ENCODE data around the gene FEZ2.

The FEZ2 gene

GRCh38 chr2:36539631-36540030 lies 58.3 kb downstream of the FEZ2 start:
- Mint-ChIP-seq H3K36me3 (ENCODE audit: low read depth) (peaks cover 27% of the 10 kb centered on the region), H3K27ac (no peak overlapping the region), H3K4me1 (ENCODE audit: low read depth) (no peaks in the 10 kb centered on the region), H3K4me3 (no peak overlapping the region), H3K27me3 (no peaks in the 10 kb centered on the region), H3K9me3 (no peaks in the 10 kb centered on the region)
- DNase-seq: no peak

DNA sequence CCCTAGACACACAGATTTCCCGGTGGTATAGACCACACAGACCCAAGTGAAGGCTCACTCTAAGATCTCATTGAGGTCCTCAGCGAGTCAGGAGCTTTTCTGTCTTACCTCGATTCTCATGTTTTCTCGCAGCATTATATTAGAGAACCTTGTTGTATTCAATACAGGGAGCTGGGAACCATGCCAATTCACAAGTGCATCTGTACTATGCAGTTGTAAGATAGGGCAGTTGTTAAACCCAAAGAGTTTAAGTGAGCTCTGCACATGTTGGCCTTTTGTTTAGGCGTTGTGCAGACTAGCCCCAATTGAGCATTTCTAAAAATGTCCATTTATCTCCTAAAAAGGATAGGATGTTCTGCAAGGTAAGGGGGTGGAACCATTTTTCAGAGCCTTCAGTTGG lies 59.6 kb downstream of the FEZ2 start:
- H3K27ac Mint-ChIP-seq: no peak overlapping the region
- no peaks in the 10 kb centered on the region for H3K9me3 Mint-ChIP-seq

DNA sequence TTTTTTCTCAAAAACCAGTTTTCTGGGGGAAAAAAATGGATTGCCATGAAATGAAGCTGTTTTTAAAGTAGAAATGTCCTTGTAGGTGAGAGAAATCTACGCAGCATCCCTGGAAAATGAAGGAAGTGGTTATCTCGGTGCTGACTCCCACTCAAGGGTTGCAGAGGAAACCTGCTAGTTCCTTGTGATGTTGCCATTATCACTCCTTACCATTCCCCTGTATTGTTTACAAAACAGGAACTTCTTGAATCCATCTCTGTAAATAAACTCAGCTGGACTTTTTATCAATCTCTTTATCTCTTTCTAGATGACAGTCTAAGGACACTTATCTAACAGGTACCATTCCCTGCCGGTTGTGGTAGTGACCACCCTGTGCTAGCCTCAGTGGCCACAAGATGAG lies 61.2 kb downstream of the FEZ2 start:
- Mint-ChIP-seq H3K36me3 (ENCODE audit: low read depth) (peaks cover 10% of the 10 kb centered on the region), H3K27ac (no peak overlapping the region), H3K4me1 (ENCODE audit: low read depth) (no peaks in the 10 kb centered on the region), H3K4me3 (no peak overlapping the region), H3K27me3 (no peaks in the 10 kb centered on the region), H3K9me3 (no peaks in the 10 kb centered on the region)
- no peak for DNase-seq

More for the DNA sequence above, 59.6 kb downstream of the FEZ2 start:
- Mint-ChIP-seq H3K36me3 (ENCODE audit: low read depth) (peaks cover 17% of the 10 kb centered on the region), H3K27me3 (no peaks in the 10 kb centered on the region), H3K4me1 (ENCODE audit: low read depth) (no peaks in the 10 kb centered on the region), H3K4me3 (no peak overlapping the region)
- no peak for DNase-seq

DNA sequence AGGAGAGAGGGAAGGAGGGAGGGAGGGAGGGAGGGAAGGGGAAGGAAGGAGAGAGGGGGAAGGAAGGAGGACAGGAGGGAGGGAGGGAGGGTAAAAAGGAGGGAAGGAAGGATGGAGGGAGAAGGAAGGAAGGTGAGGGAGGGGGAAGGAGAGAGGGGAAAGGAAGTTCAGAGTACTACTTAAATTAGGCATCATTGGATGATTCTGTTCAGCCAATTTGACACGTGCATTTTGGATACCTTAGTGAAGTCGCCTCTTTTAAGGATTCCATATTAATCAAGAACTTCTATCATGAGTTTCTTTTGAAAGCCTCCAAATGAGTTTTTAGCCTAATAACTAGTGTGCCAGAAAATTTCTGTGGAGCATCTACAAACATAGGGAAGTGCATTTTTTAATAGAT lies 62.9 kb downstream of the FEZ2 start:
- no peaks in the 10 kb centered on the region for H3K27me3 Mint-ChIP-seq
- no peaks in the 10 kb centered on the region for H3K9me3 Mint-ChIP-seq
- H3K36me3 Mint-ChIP-seq (ENCODE audit: low read depth): peaks cover 5% of the 10 kb centered on the region
- no peak for DNase-seq
- no peak overlapping the region for H3K4me3 Mint-ChIP-seq
- no peak overlapping the region for H3K27ac Mint-ChIP-seq
- no peaks in the 10 kb centered on the region for H3K4me1 Mint-ChIP-seq (ENCODE audit: low read depth)

DNA sequence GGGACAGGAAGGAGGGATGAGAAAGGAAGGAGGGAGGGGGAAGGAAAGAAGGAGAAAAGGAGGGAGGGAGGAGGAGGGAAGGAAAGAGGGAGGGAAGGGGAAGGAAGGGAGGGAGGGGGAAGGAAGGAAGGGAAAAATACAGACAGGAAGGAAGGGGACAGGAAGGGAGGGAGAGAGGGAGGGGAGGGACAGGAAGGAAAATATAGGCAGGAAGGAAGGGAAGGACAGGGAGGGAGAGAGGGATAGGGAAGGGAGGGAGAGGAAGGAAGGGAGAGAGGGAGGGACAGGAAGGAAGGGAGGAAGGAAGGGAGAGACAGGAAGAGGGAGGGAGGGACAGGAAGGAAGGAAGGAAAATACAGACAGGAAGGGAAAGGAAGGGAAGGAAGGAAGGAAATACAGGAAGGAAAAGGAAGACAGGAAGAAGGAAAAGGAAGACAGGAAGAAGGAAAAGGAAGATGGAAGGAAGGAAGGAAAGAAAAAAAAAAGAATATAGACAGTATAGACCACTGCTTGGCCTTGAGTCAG lies 63.6 kb downstream of the FEZ2 start:
- H3K36me3 Mint-ChIP-seq (ENCODE audit: low read depth): peaks cover 5% of the 10 kb centered on the region
- no peaks in the 10 kb centered on the region for H3K4me1 Mint-ChIP-seq (ENCODE audit: low read depth)
- no peaks in the 10 kb centered on the region for H3K27me3 Mint-ChIP-seq
- no peak for DNase-seq
- no peaks in the 10 kb centered on the region for H3K9me3 Mint-ChIP-seq
- no peak overlapping the region for H3K4me3 Mint-ChIP-seq
- H3K27ac Mint-ChIP-seq: no peak overlapping the region

DNA sequence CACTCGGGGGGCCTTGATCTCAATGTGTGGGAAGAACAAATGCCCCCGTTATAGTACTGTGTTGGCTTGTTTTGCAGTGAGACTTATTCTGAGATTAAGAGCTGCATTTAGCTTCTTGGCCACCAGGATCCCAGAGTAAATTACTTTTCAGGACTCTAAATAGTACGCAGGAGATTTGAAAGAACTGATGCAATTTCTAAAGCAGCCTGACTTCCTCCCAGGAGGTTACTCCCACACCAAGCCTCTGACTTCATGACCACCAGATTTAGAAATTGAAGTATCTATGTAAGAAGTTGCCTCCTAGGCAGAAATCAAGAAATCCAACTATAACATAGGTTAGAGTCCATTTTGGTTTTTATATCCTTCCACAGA lies 67.0 kb downstream of the FEZ2 start:
- Mint-ChIP-seq H3K27ac (no peak overlapping the region), H3K27me3 (no peaks in the 10 kb centered on the region)

GRCh38 chr2:36530178-36530982 lies 67.6 kb downstream of the FEZ2 start:
- H3K27me3 Mint-ChIP-seq: no peaks in the 10 kb centered on the region
- no peak for DNase-seq
- no peaks in the 10 kb centered on the region for H3K4me1 Mint-ChIP-seq (ENCODE audit: low read depth)
- H3K36me3 Mint-ChIP-seq (ENCODE audit: low read depth): peaks cover 16% of the 10 kb centered on the region
- H3K9me3 Mint-ChIP-seq: no peaks in the 10 kb centered on the region
- H3K27ac Mint-ChIP-seq: no peak overlapping the region
- H3K4me3 Mint-ChIP-seq: no peak overlapping the region

More for the DNA sequence above, 67.0 kb downstream of the FEZ2 start:
- H3K4me1 Mint-ChIP-seq (ENCODE audit: low read depth): no peaks in the 10 kb centered on the region
- no peak for DNase-seq
- H3K4me3 Mint-ChIP-seq: no peak overlapping the region
- peaks cover 13% of the 10 kb centered on the region for H3K36me3 Mint-ChIP-seq (ENCODE audit: low read depth)
- H3K9me3 Mint-ChIP-seq: no peaks in the 10 kb centered on the region

DNA sequence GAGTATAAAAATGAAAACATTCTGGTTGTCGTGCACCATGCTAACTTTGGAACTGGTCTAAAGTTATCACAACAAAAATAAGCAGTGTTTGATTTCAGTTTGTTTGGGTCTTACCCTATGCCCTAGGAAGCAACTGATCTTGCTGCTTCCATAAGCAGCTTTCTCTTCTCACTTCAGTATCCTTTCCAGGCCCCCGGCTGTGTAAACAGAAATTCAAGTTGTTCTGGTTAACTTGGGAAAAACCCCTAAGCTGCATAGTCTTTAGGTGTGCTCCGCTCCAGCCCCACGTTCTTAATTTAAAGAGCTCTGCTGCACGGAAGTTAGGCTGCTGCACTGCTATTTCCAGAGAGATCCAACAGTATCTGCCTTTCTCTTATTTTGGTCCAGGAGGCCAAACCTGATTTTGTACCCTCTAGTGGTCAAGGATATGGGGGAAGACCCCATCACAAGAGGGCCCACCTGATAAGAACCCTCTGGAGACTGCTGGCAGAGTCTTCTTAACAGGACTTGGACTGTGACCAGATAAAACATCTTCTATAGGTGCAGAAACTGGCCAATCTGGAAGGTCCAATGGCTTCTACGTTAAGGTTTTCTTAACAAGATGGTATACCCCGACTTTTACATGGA lies 69.1 kb downstream of the FEZ2 start:
- no peaks in the 10 kb centered on the region for H3K9me3 Mint-ChIP-seq
- no peaks in the 10 kb centered on the region for H3K4me1 Mint-ChIP-seq (ENCODE audit: low read depth)
- no peak for DNase-seq
- no peak overlapping the region for H3K4me3 Mint-ChIP-seq
- H3K27me3 Mint-ChIP-seq: no peaks in the 10 kb centered on the region
- peaks cover 21% of the 10 kb centered on the region for H3K36me3 Mint-ChIP-seq (ENCODE audit: low read depth)
- no peak overlapping the region for H3K27ac Mint-ChIP-seq

DNA sequence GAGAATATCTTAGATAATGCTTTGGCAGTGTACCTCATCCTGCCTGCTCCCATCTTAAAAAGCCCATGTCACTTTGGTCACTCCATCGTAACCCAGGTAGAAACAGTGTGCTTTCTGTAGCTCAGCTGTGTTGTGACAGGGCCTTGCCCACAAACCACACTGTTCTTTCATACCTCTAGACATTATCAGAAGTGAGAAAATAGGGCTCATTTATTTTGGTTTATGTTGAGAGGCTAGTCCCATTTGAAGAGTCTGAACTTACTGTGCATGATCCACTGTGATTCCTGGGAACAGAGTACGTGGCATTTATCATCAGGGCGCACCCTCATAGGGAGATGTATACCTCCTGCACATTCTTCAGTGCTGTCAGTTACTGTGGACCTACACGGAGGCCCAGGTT lies 69.7 kb downstream of the FEZ2 start:
- H3K36me3 Mint-ChIP-seq (ENCODE audit: low read depth): peaks cover 27% of the 10 kb centered on the region
- DNase-seq: no peak
- H3K4me1 Mint-ChIP-seq (ENCODE audit: low read depth): no peaks in the 10 kb centered on the region
- no peaks in the 10 kb centered on the region for H3K9me3 Mint-ChIP-seq
- H3K4me3 Mint-ChIP-seq: no peak overlapping the region
- no peaks in the 10 kb centered on the region for H3K27me3 Mint-ChIP-seq
- H3K27ac Mint-ChIP-seq: no peak overlapping the region

DNA sequence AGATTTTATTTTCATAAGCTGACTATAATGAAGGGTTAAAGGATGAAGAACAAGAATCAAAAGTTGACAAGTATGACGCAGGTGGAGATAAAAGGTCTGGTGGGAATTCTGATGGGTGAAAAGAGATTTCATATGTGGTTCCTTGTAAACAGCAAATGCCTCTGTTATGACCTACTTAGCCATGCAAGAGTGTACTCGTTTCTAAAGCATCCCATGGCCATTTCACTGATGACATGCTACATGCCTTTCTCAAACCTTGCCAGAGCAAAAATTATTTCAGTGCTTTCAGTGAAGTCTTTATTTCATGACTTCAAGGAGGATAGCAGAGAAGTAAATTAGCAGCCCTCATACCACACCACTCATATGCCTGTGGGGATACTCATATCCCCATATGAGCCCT lies 71.7 kb downstream of the FEZ2 start:
- Mint-ChIP-seq H3K27me3 (no peaks in the 10 kb centered on the region), H3K4me3 (no peak overlapping the region), H3K27ac (no peak overlapping the region), H3K36me3 (ENCODE audit: low read depth) (peaks cover 42% of the 10 kb centered on the region), H3K9me3 (no peaks in the 10 kb centered on the region), H3K4me1 (ENCODE audit: low read depth) (no peaks in the 10 kb centered on the region)
- DNase-seq: no peak

- H3K27me3 Mint-ChIP-seq: no peaks in the 10 kb centered on the region
- H3K9me3 Mint-ChIP-seq: no peaks in the 10 kb centered on the region
- H3K27ac Mint-ChIP-seq: no peak overlapping the region
- DNase-seq: no peak
- no peaks in the 10 kb centered on the region for H3K4me1 Mint-ChIP-seq (ENCODE audit: low read depth)
- peaks cover 48% of the 10 kb centered on the region for H3K36me3 Mint-ChIP-seq (ENCODE audit: low read depth)
- H3K4me3 Mint-ChIP-seq: no peak overlapping the region
Observed at GRCh38 chr2:36525245-36525644, 72.7 kb downstream of the FEZ2 start.

GRCh38 chr2:36523153-36523552 lies 74.8 kb downstream of the FEZ2 start:
- Mint-ChIP-seq H3K36me3 (ENCODE audit: low read depth) (peaks cover 61% of the 10 kb centered on the region), H3K4me1 (ENCODE audit: low read depth) (no peaks in the 10 kb centered on the region), H3K4me3 (no peak overlapping the region), H3K27ac (no peak overlapping the region), H3K9me3 (no peaks in the 10 kb centered on the region), H3K27me3 (no peaks in the 10 kb centered on the region)
- no peak for DNase-seq

DNA sequence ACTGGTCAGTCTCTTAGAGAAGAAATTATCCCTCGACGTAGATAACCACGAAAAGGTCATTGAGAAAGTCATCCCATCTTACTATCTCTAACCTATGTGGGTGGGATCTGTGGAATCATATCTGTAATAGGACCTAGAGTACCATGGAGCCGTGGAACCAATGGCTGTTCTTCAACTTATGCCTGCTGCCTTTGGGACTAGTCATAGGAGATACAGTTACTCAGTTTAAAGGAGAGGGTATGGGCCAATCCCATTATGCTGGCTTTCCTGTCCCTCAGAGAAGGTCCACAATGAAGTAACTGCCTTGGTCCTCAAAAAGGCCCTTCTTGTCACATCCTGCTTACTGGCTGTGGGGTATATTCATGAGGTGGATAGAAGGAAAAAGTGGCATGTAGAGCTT lies 77.5 kb downstream of the FEZ2 start:
- DNase-seq: no peak
- no peak overlapping the region for H3K27ac Mint-ChIP-seq
- H3K9me3 Mint-ChIP-seq: no peaks in the 10 kb centered on the region
- H3K36me3 Mint-ChIP-seq (ENCODE audit: low read depth): peaks cover 68% of the 10 kb centered on the region
- H3K4me1 Mint-ChIP-seq (ENCODE audit: low read depth): no peaks in the 10 kb centered on the region
- no peaks in the 10 kb centered on the region for H3K27me3 Mint-ChIP-seq
- H3K4me3 Mint-ChIP-seq: no peak overlapping the region

DNA sequence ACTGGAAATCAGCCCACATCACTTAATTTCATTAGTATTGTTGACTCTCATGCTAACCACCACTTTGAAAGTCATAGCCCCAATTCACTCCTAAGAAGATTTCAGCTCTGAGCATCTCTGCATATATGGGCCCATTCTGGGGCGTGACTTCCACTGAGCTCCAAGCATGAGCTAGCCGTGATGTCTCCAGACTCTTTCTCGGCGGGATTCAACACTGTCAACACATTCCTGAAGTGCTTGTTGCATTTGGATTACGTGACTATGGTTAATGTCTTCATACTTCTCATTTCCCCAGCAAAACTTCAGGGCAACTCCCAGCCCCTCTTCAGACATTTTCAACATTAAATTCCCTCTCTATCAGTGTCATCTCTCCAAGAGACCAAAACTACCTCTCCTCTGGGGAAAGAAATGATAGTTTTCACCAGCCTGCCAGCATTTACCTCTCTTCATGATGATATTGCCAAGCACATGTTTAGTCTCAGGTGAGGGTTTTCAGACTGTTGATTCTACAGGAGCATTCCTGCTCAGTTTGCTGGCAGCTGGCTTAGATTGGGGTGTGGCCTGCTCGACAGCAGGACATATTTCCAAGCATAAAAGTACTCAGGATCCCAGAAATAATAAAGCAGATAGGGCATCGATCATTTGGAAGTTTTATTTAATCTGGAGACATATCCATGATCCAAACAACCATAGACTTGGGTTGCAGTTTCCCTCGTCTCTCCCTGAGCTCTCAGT lies 81.7 kb downstream of the FEZ2 start:
- DNase-seq: no peak
- H3K27me3 Mint-ChIP-seq: no peaks in the 10 kb centered on the region
- H3K27ac Mint-ChIP-seq: no peak overlapping the region
- no peak overlapping the region for H3K4me3 Mint-ChIP-seq
- H3K4me1 Mint-ChIP-seq (ENCODE audit: low read depth): no peaks in the 10 kb centered on the region
- no peaks in the 10 kb centered on the region for H3K9me3 Mint-ChIP-seq
- peaks cover 70% of the 10 kb centered on the region for H3K36me3 Mint-ChIP-seq (ENCODE audit: low read depth)

DNA sequence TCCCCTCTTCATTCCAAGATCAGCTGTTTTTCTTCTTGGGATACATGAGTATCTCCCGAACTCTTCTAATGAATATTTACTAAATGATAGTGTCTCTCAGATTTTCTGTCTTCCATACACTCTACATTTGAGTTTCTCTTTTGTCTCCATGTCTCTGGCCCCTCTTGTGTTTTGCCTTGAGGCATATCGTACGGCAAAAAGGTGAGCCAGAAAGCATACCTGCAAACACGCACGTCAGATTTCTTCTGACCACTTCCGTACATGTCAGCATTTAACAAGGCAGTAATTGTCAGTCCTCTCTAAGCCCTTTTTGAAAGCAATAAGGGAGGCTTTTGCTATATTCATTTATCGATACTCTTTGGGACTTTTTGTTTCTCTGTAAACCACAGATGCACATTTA lies 82.4 kb downstream of the FEZ2 start:
- Mint-ChIP-seq H3K27ac (no peak overlapping the region), H3K36me3 (ENCODE audit: low read depth) (peaks cover 66% of the 10 kb centered on the region)

More for the DNA sequence above, 82.4 kb downstream of the FEZ2 start:
- Mint-ChIP-seq H3K4me1 (ENCODE audit: low read depth) (no peaks in the 10 kb centered on the region), H3K4me3 (no peak overlapping the region), H3K27me3 (no peaks in the 10 kb centered on the region), H3K9me3 (no peaks in the 10 kb centered on the region)
- no peak for DNase-seq
